Fibroblast of lung (primary cell): Measurements from ENCODE around the gene MRPS22.

Experiments
- EZH2 ChIP-seq: IDR thresholded peaks from 2 replicates; pipeline ENCODE4 v1.5.1; 2012; ENCODE audit warnings: low read length, control low read depth, mild to moderate bottlenecking; ENCODE audit errors: missing control alignments
- TF ChIP-seq, protein P1 (sequence below), 2 donors: IDR thresholded peaks in 1 of 2; conservative IDR thresholded peaks in 1 of 2; 1 replicate in 1 of 2; 2 replicates in 1 of 2; pipeline ENCODE4 v1.5.1; 2011 to 2012; ENCODE audit warnings: low read length in 2 of 2, control low read depth in 1 of 2, inconsistent platforms in 1 of 2, low read depth in 1 of 2, mild to moderate bottlenecking in 1 of 2

DNA sequence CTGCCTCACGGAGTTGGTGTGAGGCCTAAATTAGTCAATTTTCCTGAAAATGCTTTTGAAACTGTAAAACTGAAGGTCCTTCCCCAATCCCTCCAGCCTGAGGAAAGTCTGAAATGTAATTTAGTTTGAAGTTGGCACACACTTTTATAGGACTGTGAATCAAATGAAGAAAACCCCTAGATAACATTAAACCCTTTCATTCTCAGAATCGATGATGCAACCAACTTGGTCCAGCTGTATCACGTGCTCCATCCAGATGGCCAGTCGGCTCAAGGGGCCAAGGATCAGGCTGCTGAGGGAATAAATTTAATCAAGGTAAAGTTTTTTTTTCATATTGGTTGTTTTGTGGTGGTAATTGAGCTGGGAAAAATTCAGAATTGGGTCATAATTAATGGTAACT is 11.7 kb downstream of the MRPS22 start:
- TF ChIP-seq, protein P1, sequence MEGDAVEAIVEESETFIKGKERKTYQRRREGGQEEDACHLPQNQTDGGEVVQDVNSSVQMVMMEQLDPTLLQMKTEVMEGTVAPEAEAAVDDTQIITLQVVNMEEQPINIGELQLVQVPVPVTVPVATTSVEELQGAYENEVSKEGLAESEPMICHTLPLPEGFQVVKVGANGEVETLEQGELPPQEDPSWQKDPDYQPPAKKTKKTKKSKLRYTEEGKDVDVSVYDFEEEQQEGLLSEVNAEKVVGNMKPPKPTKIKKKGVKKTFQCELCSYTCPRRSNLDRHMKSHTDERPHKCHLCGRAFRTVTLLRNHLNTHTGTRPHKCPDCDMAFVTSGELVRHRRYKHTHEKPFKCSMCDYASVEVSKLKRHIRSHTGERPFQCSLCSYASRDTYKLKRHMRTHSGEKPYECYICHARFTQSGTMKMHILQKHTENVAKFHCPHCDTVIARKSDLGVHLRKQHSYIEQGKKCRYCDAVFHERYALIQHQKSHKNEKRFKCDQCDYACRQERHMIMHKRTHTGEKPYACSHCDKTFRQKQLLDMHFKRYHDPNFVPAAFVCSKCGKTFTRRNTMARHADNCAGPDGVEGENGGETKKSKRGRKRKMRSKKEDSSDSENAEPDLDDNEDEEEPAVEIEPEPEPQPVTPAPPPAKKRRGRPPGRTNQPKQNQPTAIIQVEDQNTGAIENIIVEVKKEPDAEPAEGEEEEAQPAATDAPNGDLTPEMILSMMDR (conservative IDR thresholded peaks at IDR 0.05 in 1 of 2, IDR thresholded peaks at IDR 0.05 in 1 of 2; ENCODE audit: low read depth in 1 of 2, low read length in 2 of 2), result no peak
- TF ChIP-seq EZH2, result no peak
